GM18519 (cell line): Measurements from ENCODE around the gene SUMO3.

Experiments
- ATAC-seq: cut with Tn5 transposase; IDR thresholded peaks from one replicate; pipeline ENCODE4 v1.9.1; 2021; ENCODE audit warnings: mild to moderate bottlenecking, moderate library complexity; ENCODE audit not compliant: unreplicated experiment, low FRiP score

Gene SUMO3

DNA sequence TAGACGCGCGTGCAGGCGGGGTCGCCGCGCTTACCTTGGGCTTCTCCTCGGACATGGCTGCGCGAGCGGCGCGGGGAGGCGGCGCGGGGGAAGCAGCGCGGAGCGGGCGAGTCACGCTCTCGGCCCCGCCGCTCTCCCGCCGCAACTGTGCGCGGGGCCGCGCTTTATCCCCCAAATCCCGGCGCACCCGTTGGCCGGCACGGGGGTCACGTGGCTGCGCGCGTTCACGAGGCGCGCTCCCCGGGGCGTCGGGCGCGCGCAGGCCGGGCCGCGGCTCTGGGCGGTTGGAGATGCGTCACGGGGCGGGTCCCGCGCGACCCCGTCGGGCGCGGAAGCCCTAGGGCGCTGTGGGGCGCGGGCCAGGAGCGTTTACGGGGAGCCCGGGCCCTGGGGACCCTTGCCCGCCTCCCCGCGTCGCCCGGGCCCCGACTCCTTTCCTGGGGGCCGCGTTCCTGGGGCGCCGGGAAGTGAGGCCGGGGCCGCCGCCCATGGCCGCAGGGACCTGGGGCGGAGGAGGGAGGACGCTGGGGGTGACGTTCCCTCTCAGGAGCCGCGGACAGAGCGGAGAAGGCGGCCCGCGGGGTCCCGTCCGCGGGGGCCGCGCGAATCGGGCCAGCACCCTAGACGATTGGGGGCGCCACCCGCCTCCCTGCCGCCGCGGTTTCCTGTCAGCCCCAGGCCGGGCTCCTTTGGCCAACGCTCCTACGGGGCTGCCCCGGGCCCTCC, at the start of gene SUMO3:
SUMO3 (minus strand) TSS at position 149 of the 726 bp plus-strand sequence; CDS start at position 55, 94 bp downstream.
- peak; percentile 41 for ATAC-seq

DNA sequence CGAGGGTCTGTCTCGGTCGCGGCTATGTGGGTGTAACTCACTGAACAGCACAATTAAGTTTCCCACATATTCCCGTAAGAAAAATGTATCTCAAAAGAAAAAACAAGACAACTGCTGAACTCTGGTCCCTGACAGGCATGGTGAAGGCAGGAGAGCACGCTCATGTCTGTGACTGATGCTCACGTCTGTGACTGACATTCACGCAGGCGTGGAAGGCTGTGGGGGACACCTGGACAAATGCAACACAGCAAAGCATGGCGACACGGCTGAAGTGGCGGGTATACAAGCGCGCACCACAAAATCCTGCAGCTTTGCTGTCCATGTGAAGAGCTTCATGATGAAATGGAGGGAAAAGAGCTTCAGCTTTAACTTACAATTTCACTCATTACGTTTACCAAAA, 49.6 kb upstream of the SUMO3 start:
- no peak for ATAC-seq

DNA sequence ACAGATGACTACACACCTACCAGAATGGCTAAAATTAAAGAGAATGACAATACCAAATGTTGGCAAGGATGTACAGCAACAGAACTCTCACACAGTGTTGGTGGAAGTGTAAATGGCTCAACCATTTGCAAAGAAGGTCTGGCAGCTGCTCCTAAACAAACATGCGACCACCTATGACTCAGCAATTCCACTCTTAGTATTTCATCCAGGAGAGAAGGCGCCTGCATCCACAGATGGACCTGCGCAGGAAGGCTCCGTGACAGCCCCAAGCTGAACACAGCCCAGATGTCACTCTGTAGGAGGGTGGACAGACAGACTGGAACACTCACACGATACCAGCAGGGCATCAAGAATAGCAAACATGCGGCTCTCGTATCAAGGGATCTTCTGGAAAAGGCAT, 48.9 kb upstream of the SUMO3 start:
- ATAC-seq, result no peak

DNA sequence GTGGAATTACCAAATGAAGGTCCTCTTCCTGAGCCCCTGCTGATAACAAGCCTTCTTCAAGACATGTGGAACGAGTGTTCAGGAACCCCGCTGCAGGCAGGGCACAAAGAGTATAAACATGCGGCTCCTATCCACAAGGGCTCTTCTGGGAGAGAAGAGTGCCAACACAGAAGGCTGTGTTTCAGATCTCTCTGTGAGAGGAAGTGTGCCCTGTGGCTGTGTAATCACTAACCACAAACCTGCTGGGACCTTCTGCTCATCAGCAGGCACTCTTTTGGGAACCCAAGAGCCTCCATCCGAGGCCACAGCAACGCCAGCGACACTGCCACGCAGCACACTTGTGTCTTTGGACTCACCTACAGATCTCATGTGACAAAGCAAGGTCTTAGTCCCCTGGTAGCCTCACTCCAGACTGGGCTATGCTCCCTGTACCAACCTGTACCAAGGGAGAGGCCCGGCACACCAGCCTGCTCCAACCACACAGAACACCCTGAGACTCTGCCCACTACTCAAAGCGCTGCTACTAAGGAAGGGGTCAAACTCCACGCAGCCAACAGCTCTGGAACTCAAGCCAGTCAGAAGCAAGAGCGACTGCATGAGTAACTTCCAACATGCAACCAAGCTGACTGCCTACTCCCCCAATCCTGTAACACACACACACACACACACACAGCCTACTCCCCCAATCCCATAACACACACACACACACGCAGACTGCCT, 47.9 kb upstream of the SUMO3 start:
- ATAC-seq, result no peak

GRCh38 chr21:44862869-44863685, 45.2 kb upstream of the SUMO3 start:
- ATAC-seq, result no peak

GRCh38 chr21:44858791-44859190, 40.9 kb upstream of the SUMO3 start:
- no peak for ATAC-seq

DNA sequence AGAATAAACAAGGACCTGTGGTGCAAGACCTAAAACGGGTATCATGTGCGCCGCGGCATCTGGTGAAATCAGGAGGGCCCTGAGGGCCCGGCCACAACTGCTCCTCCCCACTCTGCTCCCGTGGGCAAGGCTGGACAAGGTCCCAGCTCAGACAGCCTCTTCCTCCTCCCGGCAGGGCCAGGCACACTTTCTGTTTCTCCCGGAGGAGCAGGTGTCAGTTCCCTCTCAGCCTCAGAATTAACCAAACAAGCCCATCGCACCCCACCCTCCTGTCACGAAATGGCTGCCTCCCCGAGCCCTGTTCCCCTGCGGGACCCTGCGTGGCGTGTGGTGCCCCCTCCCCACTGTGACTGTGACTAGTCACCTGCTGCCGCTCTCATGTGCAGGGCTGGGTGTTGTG, 40.4 kb upstream of the SUMO3 start:
- ATAC-seq, result no peak

DNA sequence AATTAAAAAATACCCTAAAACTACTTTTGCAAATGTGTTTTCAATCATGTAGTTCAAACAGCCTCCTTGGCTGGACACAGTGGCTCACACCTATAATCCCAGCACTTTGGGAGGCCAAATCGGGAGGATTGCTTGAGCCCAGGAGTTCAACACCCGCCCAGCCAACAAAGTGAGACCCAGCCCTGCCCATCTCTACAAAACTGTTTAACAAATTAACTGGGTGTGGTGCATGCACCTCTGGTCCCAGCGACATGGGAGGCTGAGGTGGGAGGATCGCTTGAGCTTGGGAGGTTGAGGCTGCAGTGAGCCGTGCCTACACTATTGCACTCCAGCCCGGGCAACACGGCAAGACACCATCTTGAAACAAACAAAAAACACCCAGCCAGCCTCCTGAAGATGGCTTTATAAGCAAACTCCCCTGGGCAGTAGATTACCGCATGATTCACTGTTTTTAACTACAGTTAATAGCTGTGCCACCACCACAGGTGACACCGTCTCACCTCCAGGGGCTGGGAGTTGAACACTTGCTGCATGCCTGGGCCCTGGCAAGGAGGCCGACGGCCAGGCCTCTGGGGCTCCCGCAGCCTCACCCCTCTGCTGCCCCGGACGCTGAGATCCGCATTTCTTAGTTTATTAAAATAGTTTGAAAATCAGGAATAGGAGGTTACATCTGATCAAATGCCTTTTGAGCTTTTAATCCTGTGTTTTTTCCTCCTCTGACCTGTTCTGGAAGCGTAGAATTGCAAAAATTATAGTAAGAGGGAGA, 39.4 kb upstream of the SUMO3 start:
- ATAC-seq, result no peak

DNA sequence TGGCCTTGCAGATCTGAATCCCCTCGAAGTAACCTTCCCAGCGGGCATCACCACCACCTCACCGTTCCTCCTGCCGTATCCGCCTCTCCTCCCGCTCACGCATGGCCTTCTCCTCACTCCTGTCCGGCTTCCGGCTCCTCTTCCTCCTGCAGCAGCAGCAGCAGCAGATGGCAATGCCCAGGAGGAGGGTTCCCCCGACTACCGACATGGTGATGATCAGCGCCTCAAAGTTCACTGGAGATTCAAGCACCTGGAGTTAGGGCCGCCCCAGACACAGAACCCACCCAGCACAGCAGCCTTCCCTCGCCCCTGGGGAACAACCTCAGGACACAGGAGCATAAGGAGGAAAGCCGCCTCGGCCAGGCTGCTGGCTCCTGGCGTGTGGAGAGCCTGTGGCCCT, 38.3 kb upstream of the SUMO3 start:
- ATAC-seq, result no peak

GRCh38 chr21:44855572-44855971, 37.7 kb upstream of the SUMO3 start:
- ATAC-seq, result no peak

GRCh38 chr21:44854664-44855446, 37.0 kb upstream of the SUMO3 start:
- ATAC-seq, result no peak

GRCh38 chr21:44854391-44854663, 36.5 kb upstream of the SUMO3 start:
- no peak for ATAC-seq

DNA sequence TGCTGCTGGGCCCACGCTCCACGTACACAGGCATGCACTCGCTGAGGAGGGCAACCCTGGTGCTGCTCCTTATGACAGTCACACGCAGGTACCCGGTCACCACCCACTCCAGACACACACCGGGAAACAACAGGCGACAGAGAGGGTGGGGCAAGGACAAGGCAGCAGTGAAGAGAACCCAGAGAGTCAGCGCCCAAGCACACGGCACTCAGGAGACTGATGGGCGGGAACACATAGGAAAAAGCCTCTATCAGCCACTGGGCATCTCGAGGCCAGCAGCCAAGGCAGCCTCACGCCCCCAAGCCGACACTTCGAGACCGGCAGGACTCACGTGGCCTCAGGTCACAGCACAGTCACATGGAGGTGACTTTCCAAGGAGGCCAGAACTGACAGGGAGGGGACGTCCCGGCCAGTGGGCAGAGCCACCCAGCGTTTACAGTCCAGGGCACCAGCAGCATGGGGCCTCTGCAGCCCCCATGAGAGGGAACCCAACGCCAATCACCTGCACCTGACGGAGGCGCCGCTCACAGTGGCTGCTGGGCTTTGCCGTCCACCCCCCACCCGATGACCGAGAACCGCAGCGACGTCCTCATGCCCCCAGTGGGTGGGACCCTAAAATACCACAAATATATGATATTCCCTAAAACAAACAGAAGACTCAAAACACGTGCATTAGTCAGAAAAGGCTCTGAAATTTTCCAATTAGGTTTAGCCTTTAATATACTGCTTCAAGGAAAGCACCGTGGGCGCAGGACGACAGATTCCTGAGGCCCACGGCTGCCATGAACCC, 35.9 kb upstream of the SUMO3 start:
- ATAC-seq, result no peak

GRCh38 chr21:44850905-44851657, 33.2 kb upstream of the SUMO3 start:
- ATAC-seq, result no peak

GRCh38 chr21:44850208-44850800, 32.4 kb upstream of the SUMO3 start:
- ATAC-seq, result no peak

- ATAC-seq, result no peak
Measured at GRCh38 chr21:44849616-44850130, 31.8 kb upstream of the SUMO3 start.

- no peak for ATAC-seq
Measured at GRCh38 chr21:44848821-44849521, 31.1 kb upstream of the SUMO3 start.
